DND-41 (cell line): ENCODE data around the gene ZBTB7B.

Experiments
- ATAC-seq: fragments of 200-7000 bp; cut with Tn5 transposase; 3 replicates; pipeline ENCODE4 v1.9.1; 2021; ENCODE audit warnings: low read depth; ENCODE audit not compliant: insufficient read depth
- DNase-seq: peaks from one replicate; pipeline ENCODE4 v3.0.0-alpha.2; 2020
- H2AFZ ChIP-seq: 2 replicates; pipeline ENCODE4 v1.6.0; 2012; ENCODE audit warnings: low read depth, low read length
- H3K27ac ChIP-seq: 2 replicates; pipeline ENCODE4 v1.5.1; 2012; ENCODE audit warnings: low read length, inconsistent platforms
- H3K27me3 ChIP-seq: fragments of 200-600 bp; sonication (generic); 2 replicates; pipeline ENCODE4 v1.6.0; 2012; ENCODE audit warnings: low read length, mild to moderate bottlenecking, inconsistent platforms; ENCODE audit not compliant: insufficient read depth, poor library complexity
- H3K36me3 ChIP-seq: 2 replicates; pipeline ENCODE4 v1.5.1; 2012; ENCODE audit warnings: low read length, inconsistent platforms; ENCODE audit not compliant: insufficient read depth
- H3K4me1 ChIP-seq: 2 replicates; pipeline ENCODE4 v1.5.1; 2012; ENCODE audit warnings: mild to moderate bottlenecking, low read length; ENCODE audit not compliant: insufficient read depth
- H3K4me2 ChIP-seq: 2 replicates; pipeline ENCODE4 v1.6.0; 2012; ENCODE audit warnings: mild to moderate bottlenecking, moderate library complexity, low read length, inconsistent platforms; ENCODE audit not compliant: insufficient read depth
- H3K4me3 ChIP-seq, 2 experiments: fragments of 200-600 bp in 1 of 2; shearing (Covaris generic) in 1 of 2; 2 replicates each; pipeline ENCODE4 v1.5.1; 2012 to 2016; ENCODE audit warnings: inconsistent platforms in 2 of 2, low read length in 2 of 2, mild to moderate bottlenecking in 2 of 2, low read depth in 1 of 2, moderate library complexity in 1 of 2
- H3K79me2 ChIP-seq: 2 replicates; pipeline ENCODE4 v1.6.0; 2012; ENCODE audit warnings: low read length, inconsistent platforms; ENCODE audit not compliant: insufficient read depth
- H3K9ac ChIP-seq: 2 replicates; pipeline ENCODE4 v1.6.0; 2012; ENCODE audit warnings: low read depth, mild to moderate bottlenecking, inconsistent platforms, low read length, moderate library complexity
- H3K9me3 ChIP-seq: 2 replicates; pipeline ENCODE4 v1.5.1; 2012; ENCODE audit warnings: low read length, moderate library complexity, mild to moderate bottlenecking, inconsistent platforms; ENCODE audit not compliant: insufficient read depth, severe bottlenecking
- H4K20me1 ChIP-seq: 2 replicates; pipeline ENCODE4 v1.6.0; 2012; ENCODE audit warnings: low read length; ENCODE audit not compliant: insufficient read depth
- EZH2 ChIP-seq: IDR thresholded peaks from 3 replicates; pipeline ENCODE4 v1.6.1; 2012; ENCODE audit warnings: borderline replicate concordance, low read depth, mild to moderate bottlenecking, moderate library complexity, low read length, inconsistent platforms; ENCODE audit not compliant: severe bottlenecking
- TF ChIP-seq, protein P1 (sequence below): IDR thresholded peaks from 2 replicates; pipeline ENCODE4 v1.5.1; 2012; ENCODE audit warnings: borderline replicate concordance, low read length, moderate library complexity, mild to moderate bottlenecking; ENCODE audit not compliant: poor library complexity, severe bottlenecking; ENCODE audit errors: extremely low read depth

The ZBTB7B gene

GRCh38 chr1:155066777-155067176 lies 64.2 kb downstream of the ZBTB7B start:
- Histone ChIP-seq H3K36me3 (peaks cover 17% of the 10 kb centered on the region; the same call in 1 of the 2 replicates), H3K9me3 (no peaks in the 10 kb centered on the region), H3K4me3 (no peak overlapping the region), H3K4me2 (no peak overlapping the region), H2AFZ (no peak overlapping the region), H3K27me3 (peaks cover 6% of the 10 kb centered on the region), H4K20me1 (peaks cover 27% of the 10 kb centered on the region), H3K4me1 (peaks cover 30% of the 10 kb centered on the region), H3K27ac (no peak overlapping the region), H3K79me2 (peaks cover 3% of the 10 kb centered on the region), H3K9ac (no peak overlapping the region)
- DNase-seq (no peak), ATAC-seq (no peak)
- TF ChIP-seq, protein P1, sequence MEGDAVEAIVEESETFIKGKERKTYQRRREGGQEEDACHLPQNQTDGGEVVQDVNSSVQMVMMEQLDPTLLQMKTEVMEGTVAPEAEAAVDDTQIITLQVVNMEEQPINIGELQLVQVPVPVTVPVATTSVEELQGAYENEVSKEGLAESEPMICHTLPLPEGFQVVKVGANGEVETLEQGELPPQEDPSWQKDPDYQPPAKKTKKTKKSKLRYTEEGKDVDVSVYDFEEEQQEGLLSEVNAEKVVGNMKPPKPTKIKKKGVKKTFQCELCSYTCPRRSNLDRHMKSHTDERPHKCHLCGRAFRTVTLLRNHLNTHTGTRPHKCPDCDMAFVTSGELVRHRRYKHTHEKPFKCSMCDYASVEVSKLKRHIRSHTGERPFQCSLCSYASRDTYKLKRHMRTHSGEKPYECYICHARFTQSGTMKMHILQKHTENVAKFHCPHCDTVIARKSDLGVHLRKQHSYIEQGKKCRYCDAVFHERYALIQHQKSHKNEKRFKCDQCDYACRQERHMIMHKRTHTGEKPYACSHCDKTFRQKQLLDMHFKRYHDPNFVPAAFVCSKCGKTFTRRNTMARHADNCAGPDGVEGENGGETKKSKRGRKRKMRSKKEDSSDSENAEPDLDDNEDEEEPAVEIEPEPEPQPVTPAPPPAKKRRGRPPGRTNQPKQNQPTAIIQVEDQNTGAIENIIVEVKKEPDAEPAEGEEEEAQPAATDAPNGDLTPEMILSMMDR, result no peak
- no peak for TF ChIP-seq EZH2
